Middle frontal gyrus (tissue), 1 donor: ENCODE measurements around the gene ALPG.
"Not testable (repeated sequence)": the region's sequence is repeated elsewhere in the genome, so short reads cannot be mapped to it uniquely, and the experiment has no call there.

Experiments used
- DNase-seq: peaks from one replicate; pipeline ENCODE4 v3.0.0-alpha.2; 2015; ENCODE audit warnings: low spot score; ENCODE audit errors: extremely low spot score

The ALPG gene

DNA sequence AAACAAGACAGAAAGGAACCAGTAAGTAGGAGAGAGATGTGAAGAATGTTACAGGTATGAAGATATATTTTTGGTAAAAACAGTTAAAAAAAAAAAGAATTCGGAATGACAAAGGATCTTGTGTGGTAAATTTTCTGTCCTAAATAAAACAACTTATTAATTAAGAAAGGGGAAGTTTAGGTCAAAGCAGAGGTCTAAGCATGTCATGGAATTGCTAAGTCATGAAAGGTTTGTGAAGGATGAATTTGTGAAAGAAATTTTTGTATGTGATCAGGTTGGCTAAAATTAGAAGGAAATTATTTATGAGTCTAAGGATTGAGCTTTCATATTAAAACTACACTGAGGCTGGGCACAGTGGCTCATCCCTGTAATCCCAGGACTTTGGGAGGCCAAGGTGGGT lies 11.1 kb upstream of the ALPG start:
- no peak for DNase-seq

DNA sequence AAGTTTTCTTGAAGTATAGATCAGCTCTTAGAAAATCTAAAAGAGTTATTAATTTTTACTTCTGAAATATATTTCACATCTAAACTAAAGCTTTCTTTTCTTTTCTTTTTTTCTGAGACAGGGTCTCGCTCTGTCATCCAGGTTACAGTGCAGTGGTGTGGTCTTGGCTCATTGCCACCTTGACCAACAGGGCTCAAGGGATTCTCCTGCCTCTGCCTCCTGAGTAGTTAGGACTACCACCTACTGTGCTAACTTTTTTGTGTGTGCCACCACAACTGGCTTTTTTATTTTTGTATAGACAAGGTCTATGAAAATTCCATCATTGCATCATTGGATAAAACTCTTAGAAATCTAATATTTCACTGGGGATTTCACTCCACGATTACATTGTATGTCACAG lies 10.0 kb upstream of the ALPG start:
- DNase-seq = no peak

DNA sequence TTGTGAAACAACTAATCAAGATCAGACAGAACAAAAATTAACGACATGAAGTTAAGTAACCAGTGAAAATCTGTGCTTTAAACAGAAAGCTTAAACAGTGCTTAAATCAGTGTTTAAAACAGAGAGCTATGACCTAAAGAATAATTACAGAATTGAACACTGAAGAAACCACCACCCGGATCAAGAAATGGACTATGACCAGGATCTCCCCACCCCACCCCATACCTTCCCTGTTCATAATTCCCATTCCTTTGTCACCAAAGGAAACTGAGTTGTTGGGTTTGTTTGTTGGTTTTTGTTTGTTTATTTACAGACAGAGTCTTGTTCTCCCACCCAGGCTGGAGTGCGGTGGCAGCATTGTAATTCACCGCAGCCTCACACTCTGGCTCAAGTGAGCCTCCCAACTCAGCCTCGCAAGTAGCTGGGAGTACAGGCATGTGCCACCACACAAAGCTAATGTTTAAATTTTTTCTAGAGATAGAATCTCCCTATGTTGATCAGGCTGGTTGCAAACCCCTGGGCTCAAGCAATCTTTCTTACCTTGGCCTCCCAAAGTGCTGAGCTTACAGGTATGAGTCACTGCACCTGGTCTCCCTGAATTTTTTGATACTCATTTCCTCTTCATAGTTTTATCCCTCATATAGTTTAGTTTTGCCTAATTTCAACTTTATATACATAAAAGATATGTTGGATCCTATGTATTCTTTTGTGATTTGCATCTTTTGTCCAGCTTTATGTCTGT lies 8.2 kb upstream of the ALPG start:
- no peak for DNase-seq

DNA sequence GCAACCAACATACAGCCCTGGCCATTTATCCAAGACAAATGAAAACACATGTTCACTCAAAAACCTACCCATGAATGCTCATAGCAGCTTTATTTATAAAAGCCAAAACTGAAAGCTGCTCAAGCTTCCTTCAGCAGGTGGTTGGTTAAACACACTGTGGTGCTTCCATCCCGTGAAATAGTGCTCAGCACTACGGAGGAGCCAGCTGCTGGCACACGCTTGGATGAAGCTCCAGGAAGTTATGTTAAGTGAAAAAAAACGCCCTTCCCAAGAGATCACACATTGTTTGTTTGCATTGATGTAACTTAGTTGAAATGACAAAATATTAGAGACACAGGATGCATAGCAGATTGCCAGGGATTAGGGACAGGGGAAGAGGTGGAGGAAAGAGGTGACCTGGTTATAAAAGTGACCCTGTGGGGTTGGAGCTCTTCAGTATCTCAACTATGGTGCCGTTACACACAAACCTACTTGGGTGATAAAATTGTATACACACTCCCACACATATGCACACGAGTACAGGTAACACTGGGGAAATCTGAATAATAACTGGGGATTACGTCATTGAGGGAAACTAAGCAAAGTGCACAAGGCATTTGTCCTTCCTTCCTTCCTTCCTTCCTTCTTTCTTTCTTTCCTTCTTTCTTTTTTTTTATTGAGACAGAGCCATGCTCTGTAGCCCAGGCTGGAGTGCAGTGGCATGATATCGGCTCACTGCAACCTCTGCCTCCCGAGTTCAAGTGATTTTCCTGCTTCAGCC lies 6.2 kb upstream of the ALPG start:
- no peak for DNase-seq

DNA sequence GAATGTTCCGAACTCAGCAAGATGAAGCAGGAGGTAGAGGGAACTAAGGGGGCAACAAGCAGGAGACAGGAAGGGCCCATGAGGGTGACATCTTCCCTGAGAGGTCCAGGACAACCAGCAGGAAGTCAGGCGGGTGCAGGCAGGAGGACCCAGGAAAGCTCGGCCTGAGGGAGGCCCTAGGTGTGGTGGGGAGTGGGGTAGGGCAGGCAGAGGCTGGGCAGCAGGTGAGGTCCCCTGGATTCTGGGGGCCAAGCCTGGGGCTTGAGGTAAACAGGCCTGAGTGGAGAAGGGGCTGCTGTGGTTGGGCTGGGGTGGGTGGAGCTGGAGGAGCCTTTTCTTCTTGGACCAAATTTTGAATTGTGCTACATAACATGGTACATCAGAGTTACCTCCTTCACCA lies 4.1 kb upstream of the ALPG start:
- no peak for DNase-seq

DNA sequence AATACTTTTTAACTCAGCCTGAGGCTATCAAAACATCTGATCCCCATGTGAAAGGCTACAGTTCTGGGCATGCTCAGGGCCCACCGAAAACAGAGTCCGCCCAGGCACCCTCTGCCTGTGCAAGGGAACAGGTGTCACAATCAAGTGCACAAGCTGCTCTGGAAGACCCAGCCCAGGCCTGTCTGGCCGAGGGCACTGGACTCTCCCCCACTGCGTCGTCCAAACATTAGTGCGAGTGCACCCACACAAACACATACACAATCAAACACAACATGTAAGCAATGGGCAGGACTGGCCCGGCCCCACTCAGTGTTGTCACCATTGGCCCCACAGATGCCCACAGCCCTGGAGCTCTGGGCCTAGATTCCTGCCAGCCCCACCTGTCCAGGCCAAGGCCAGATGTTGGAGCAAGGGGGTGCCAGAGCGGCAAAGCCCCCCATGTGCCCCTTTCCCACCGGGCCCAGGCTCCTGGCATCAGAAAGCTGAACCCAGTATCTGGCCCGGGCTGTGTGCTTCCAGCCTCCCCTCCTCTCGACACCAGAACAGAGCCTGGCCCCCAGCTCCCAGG lies 617 bp upstream of the ALPG start:
- DNase-seq = no peak

DNA sequence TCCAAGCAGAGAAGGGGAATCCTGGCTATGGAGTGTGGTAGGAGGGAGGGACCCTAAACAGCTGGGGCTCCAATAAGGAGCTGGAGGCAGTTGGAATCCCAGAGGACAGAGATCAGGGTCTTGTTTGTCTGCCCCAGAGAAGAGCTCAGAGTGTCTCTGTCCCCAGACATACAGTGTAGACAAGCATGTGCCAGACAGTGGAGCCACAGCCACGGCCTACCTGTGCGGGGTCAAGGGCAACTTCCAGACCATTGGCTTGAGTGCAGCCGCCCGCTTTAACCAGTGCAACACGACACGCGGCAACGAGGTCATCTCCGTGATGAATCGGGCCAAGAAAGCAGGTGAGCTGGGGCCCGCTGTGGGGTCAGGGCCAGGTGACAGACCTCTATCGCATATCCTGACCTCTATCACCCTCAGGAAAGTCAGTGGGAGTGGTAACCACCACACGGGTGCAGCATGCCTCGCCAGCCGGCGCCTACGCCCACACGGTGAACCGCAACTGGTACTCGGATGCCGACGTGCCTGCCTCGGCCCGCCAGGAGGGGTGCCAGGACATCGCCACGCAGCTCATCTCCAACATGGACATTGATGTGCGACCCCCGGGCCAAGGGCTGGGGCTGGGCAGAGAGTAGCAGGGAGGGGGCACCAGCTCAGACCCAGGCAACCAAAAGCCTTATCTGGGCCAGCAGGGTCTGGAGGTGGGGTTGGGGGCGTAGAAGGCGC lies 945 bp downstream of the ALPG start:
- DNase-seq = not testable (repeated sequence)

DNA sequence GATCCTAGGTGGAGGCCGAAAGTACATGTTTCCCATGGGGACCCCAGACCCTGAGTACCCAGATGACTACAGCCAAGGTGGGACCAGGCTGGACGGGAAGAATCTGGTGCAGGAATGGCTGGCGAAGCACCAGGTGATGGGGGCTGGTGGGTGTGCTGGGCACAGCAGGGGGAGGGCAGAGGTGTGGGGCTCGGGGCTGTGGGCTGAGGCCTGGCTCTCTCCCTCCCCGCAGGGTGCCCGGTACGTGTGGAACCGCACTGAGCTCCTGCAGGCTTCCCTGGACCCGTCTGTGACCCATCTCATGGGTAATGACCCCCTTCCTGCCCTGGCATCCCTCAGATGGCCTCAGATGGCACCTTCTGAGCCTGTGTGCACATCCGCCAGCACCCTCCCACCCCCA lies 1.6 kb downstream of the ALPG start:
- DNase-seq = not testable (repeated sequence)

DNA sequence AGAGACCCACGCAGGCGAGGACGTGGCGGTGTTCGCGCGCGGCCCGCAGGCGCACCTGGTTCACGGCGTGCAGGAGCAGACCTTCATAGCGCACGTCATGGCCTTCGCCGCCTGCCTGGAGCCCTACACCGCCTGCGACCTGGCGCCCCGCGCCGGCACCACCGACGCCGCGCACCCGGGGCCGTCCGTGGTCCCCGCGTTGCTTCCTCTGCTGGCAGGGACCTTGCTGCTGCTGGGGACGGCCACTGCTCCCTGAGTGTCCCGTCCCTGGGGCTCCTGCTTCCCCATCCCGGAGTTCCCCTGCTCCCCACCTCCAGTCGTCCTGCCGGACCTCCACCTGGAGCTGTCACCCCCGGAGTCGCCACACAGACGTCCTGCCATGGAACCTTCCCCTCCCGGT lies 3.0 kb downstream of the ALPG start:
- not testable (repeated sequence) for DNase-seq

DNA sequence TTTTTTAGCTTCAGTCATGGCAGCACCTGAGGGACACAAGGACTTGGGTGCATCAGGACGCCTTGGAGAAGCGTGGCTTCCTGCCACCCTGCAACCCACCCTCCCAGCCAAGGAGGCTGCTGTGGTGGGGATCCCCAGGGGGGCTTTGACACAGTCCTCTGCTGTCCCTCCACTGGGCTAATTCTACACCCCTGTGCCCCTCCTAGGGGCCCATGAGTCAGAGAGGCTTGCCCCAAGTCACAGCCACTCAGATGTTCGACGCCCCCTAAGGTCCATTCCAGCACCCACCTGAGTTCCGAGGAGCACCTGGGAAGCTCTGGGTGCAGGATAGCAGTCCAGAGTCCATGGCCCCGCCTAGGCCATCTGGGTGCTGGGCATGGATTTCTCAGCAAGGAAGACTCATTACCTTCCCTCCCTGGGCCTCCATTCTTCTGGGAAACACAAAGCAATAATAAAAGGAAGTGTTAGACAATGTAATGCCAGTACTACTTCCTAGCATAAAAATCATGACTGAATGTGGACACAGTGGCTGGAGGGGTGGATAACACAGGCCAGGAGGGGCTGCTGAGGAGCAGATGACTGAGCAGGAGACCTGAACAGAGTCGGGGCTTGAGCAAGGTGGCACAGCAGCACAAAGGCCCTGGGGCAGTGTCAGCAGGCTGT lies 3.7 kb downstream of the ALPG start:
- no peak for DNase-seq

DNA sequence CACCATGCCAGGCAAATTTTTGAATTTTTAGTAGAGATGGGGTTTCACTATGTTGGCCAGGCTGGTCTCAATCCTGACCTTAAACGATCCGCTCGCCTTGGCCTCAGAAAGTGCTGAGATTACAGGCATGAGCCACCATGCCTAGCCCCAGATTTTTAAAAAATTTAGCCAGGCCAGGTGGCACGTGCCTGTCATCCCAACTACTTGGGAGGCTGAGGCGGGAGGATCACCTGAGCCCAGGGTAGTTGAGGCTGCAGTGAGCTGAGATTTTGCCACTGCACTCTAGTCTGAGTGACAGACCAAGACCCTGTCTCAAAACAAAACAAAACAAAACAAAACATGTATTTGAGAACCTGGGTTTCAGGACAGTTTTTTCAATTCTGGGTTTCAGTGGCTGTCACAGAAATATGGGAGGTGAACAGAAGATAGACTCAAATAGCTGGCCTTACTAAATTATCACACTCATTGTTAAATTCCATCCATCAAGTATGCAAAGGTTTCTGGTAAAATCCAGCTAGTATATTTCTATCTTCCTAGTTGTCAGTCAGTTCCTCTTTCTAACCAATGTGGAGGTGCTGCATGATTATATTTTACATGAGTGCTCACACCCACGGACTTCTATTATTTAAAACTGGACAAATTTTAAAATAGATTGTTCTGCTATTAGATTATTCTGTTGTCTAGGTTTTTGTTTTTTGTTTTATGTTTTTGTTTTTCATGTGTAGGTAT lies 5.4 kb downstream of the ALPG start:
- DNase-seq = no peak

DNA sequence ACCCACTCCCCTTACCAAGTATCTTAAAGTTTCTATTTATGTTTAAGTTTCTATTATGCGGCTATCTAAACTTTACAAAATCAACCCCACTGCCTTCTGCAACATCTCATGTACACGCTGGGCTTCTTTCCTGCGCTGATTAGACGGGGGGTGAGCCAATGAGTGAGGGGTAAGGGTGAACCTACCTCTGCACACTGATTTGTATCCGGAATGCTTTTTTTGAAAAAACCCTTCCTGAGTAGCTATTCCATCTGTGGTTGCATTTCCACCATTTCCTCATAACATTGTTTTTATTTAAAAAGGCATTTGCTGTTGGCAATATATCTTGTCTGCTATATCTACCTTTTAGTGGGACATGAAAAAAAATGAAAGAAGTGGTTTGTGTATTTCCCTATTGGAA lies 6.3 kb downstream of the ALPG start:
- DNase-seq = no peak

DNA sequence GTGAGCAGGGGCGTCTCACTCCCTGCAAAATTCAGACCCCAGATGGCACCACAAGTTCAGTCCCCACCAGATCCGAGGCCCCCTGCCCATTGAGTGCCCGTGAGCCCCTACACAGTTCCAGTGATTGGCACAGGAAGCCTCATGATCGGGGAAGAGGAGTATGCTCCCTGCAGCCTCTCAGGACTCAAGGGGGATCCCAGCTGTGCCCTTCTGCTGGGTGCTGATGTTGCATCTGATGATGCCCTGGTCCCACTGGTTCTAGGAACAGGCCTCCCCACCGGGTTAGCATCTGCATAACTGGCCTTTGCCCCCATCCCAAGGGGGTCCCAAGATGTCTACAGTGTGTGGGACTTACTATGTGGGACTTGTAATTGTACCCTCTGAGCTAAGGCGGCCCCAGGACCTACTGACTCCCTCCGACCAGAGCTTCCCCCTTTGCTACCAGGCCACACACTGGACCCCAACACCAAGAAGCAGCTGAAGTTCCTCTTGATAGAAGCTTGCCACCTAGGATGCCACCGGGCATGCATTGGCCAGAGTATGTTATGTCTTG lies 8.6 kb downstream of the ALPG start:
- no peak for DNase-seq

DNA sequence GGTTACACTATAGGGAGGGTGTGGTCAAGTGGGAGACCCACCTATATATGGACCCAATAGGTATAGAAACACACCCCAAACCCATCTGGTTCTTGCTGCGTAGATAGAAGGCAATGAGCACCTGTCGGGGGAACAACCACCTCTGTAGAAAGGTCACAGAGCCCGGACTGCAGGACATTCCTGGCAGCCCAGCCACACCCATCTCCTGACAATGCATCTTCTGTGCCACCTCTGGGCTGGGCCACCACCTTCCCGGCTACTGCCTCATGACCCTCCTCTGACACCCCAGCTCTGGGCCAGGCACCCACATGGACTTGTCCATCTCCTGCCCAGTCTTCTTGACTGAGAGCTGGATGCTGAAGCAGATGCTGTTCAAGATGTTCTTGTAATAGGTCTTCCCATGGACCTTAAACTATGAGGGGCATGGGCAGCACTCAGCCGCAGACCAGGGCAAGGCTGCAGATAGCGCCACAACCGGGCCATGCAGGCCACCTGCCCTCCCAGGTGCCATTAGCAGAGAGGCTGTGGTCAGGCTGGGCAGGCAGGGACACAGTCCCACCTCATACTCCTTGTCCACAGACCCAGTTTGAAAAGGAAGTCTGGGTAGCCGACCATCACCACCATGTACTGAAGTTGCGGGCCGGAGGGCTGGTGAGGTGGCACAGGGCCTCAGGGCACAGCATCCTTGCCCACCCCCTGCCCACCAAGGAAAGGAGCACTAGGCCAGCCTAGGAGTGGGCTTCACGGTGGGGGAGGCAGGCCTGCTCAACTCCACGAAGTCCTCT lies 9.3 kb downstream of the ALPG start:
- DNase-seq = no peak

DNA sequence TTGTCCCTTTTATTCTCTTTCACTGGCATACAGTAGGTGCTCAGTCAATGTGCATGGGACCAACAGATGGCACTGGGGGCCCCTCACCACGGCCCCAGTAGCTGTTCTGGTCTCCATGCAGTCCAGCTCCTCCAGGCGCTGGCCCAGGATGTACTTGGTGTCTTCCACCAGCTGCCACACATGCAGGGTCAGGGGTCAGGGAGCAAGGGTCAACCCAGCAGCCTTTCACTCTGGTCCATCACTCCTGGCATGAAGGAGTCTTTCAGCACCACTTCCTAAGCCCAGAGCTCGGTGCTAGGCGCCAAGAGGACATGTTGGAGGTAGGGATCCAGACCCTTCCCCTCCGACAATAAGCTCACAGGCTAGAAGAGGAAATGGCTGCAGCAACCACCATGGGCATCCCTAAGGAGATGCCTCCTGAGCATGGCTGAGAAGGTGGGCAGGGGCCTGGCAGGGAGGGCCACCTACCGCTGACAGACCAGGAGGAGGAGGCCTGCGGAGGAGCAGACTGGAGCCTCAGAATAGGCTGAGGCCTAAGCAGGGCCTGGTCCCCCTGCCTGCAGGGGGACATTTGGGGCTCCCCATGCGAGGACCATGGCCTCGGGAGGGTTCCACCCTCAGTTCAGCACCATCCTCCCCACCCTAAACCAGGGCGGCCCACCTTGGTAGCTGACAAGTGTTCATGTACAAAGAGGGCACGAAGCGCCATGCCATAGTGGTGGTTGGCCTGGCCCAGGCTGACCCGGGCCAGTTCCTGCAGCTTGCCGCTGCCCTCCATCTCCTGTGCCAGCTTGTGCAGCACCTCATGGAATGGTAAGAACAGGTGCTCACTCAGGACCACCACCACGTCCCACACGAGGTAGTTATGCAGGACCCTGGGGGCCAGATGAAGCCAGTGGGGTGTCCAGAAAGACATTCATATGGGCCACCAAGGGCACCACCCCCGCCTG lies 10.2 kb downstream of the ALPG start:
- no peak for DNase-seq

DNA sequence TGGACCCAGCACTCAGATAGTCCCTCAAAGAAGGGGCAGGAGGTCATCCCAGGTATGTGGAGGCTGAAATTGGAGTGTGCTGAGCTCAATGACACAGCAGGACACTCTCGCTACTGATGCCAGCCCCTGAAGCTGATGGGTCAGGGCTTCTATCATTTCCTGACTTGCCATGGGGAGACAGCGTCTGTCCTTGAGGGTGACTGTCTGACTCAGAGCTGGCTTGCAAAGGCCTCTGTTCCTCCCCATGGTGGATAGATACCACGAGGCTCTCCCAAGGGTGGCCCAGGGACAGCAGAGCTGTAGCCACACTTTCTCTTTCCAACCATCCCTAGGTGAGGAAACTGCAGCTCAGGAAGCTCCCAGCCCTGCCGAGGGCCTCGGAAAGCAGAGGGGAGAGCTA lies 10.8 kb downstream of the ALPG start:
- DNase-seq = no peak

DNA sequence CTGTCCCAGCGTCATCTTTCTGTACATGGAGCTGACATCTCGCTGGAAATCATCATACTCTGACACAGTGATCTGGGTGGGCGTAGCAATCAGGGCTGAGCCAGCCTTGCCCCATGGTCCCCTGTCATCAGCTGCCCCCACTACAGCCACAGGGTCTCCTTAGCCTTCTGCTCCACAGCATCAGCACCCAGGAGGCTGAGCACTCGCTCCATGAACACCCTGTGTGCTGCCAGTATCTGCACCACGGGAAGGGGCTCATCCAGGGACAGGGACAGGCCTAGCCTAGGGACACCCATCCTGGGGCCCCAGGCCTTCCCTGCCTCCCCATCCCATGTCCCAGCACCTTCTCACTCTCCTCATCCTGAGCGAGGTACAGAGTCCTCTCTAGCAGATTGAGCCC lies 11.4 kb downstream of the ALPG start:
- DNase-seq = no peak

DNA sequence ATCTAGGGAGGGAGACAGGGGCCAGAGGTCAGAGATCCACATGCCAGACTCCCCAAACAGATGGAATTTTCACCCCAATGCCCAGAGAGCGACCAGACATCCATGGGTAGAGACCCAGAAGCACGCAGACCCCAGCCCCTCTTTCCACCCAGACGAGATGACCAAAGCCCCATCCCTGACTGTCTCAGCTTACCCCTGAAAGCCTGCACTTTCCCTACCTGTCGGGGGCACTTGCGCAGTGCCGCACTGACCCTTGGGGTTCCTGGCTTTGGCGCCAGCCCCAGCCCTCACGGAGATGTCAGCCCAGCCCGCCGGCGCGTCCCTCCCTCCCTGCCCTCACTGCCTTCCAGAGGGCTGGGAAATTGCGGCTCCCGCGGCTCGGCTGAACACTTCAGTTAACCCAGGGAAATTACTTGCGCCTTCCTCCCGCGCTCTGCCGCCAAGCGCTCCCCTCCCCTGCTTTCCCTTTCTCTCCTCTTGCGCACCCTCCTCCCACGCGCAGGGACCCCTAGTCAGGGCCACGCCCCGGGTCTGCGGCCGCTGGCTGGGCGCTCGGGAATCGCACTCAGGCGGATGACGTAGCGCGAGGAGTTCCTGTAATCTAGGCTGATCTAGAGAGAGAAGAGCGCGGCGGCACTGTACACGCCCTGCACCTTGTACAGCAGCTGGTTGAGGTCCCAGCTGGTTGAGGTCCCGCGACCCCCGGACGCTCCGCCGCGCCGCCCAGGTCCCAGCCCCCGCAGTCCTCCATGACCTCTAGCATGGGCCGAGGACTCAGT lies 12.0 kb downstream of the ALPG start:
- no peak for DNase-seq
